GM12878 (cell line): ENCODE measurements around the gene PLAC1. TPM values are rescaled to one million over a fixed set of nuclear protein-coding genes. Genes with fewer than 3 reads are reported as not detected.

Source experiments
- ATAC-seq: fragments of 200-7000 bp; cut with Tn5 transposase; 3 replicates; pipeline ENCODE4 v1.9.1; 2020; ENCODE audit warnings: mild to moderate bottlenecking, moderate library complexity
- BruUV-seq: library from RNA; stranded (reverse); fragments of 400-500 nt; replicated peaks from 2 replicates; lab custom pipeline; 2021; lab: Mats Ljungman, UMichigan
- CTCF ChIA-PET: fragments of 300-600 bp; sonication (Branson Sonifier 250); formaldehyde crosslinking; extraction: SDS; loops from one replicate; lab custom pipeline; 2021; ENCODE audit warnings: inconsistent platforms; lab: Yijun Ruan, JAX
- POLR2A ChIA-PET: fragments of 350-600 bp; formaldehyde crosslinking; extraction: SDS; loops from one replicate; lab custom pipeline; 2021; ENCODE audit warnings: inconsistent platforms; lab: Charles Lee
- RAD21 ChIA-PET: fragments of 300-600 bp; sonication (Branson Sonifier 250); formaldehyde crosslinking; loops from one replicate; lab custom pipeline; 2023; ENCODE audit warnings: antibody characterized with exemption; ENCODE audit not compliant: unreplicated experiment; lab: Charles Lee
- SMC1A ChIA-PET: fragments of 300-600 bp; sonication (Branson Sonifier 250); formaldehyde crosslinking; loops from one replicate; lab custom pipeline; 2023; ENCODE audit not compliant: unreplicated experiment, uncharacterized antibody; lab: Charles Lee
- DNase-seq: peaks from one replicate; pipeline ENCODE4 v3.0.0-alpha.2; 2011; ENCODE audit warnings: low read depth, low spot score
- FAIRE-seq: peaks from 3 replicates; lab custom pipeline; 2011; peaks lifted over from hg19 to GRCh38; lab: Jason Lieb, UNC
- H2AFZ ChIP-seq: 2 replicates; pipeline ENCODE4 v1.6.0; 2011; ENCODE audit warnings: low read depth, low read length, control low read depth; ENCODE audit not compliant: control insufficient read depth
- H3K27ac ChIP-seq: 2 replicates; pipeline ENCODE4 v1.5.1; 2011; ENCODE audit warnings: control low read depth; ENCODE audit not compliant: control insufficient read depth, insufficient read depth
- H3K27me3 ChIP-seq, 2 experiments: replicated peaks in 1 of 2; 2 replicates each; pipeline versions ENCODE4 v1.6.0 to v1.6.1; 2011; ENCODE audit warnings: low read length in 1 of 2; ENCODE audit not compliant: control insufficient read depth in 2 of 2, insufficient read depth in 2 of 2
- H3K36me3 ChIP-seq, 2 experiments: 2 replicates each; pipeline ENCODE4 v1.5.1; 2011; ENCODE audit warnings: low read length in 1 of 2; ENCODE audit not compliant: control insufficient read depth in 2 of 2, insufficient read depth in 2 of 2
- H3K4me1 ChIP-seq: 2 replicates; pipeline ENCODE4 v1.6.1; 2011; ENCODE audit warnings: mild to moderate bottlenecking, low read length, moderate library complexity, mixed read lengths; ENCODE audit not compliant: control insufficient read depth, insufficient read depth
- H3K4me2 ChIP-seq: 2 replicates; pipeline ENCODE4 v1.6.0; 2011; ENCODE audit warnings: control low read depth; ENCODE audit not compliant: control insufficient read depth, insufficient read depth
- H3K4me3 ChIP-seq: fragments of 200-600 bp; sonication (generic); 2 replicates; pipeline ENCODE4 v1.5.1; 2016
- H3K79me2 ChIP-seq: 2 replicates; pipeline ENCODE4 v1.6.0; 2011; ENCODE audit warnings: low read length; ENCODE audit not compliant: control insufficient read depth, insufficient read depth
- H3K9ac ChIP-seq: 2 replicates; pipeline ENCODE4 v1.8.0; 2011; ENCODE audit warnings: low read length, control low read depth, mixed read lengths; ENCODE audit not compliant: control insufficient read depth, insufficient read depth
- H3K9me3 ChIP-seq: replicated peaks from 3 replicates; pipeline ENCODE4 v1.5.1; 2011; ENCODE audit warnings: mild to moderate bottlenecking, low read length; ENCODE audit not compliant: control insufficient read depth, insufficient read depth
- H4K20me1 ChIP-seq: 2 replicates; pipeline ENCODE4 v1.6.0; 2011; ENCODE audit not compliant: control insufficient read depth, insufficient read depth
- CEBPZ ChIP-seq: fragments of 150-350 bp; IDR thresholded peaks from 2 replicates; pipeline ENCODE4 v1.6.1; 2016; ENCODE audit warnings: low read depth, low read length
- CHD2 ChIP-seq: IDR thresholded peaks from 2 replicates; pipeline ENCODE4 v1.6.1; 2011; ENCODE audit warnings: low read depth, low read length, improper control_type of control experiment, borderline replicate concordance
- FOS ChIP-seq: IDR thresholded peaks from 3 replicates; pipeline ENCODE4 v1.6.1; 2011; ENCODE audit warnings: borderline replicate concordance; ENCODE audit not compliant: insufficient read length; ENCODE audit errors: extremely low read depth
- KLF5 ChIP-seq: fragments of 450-650 bp; IDR thresholded peaks from 2 replicates; pipeline ENCODE4 v1.6.1; 2014; ENCODE audit warnings: mild to moderate bottlenecking; ENCODE audit not compliant: partially characterized antibody
- LARP7 ChIP-seq: fragments of 450-650 bp; IDR thresholded peaks from 2 replicates; pipeline ENCODE4 v1.6.1; 2017; ENCODE audit warnings: mild to moderate bottlenecking
- NFYB ChIP-seq: IDR thresholded peaks from 2 replicates; pipeline ENCODE4 v1.6.1; 2011; ENCODE audit warnings: low read depth, mild to moderate bottlenecking, low read length, improper control_type of control experiment, moderate library complexity; ENCODE audit not compliant: insufficient read depth
- PRDM15 ChIP-seq: fragments of 450-650 bp; formaldehyde crosslinking; IDR thresholded peaks from 2 replicates; pipeline ENCODE4 v1.4.0; 2020; ENCODE audit warnings: mild to moderate bottlenecking, moderate library complexity
- STAT1 ChIP-seq: fragments of 450-650 bp; conservative IDR thresholded peaks from 2 replicates; pipeline ENCODE4 v1.6.1; 2014; ENCODE audit warnings: antibody characterized with exemption, mild to moderate bottlenecking
- YY1 ChIP-seq: IDR thresholded peaks from 2 replicates; pipeline ENCODE4 v1.6.1; 2011; ENCODE audit warnings: low read depth, mild to moderate bottlenecking, low read length
- WGBS: methylation state at CpG from one replicate; pipeline ENCODE4 v1.1.6; 2016; ENCODE audit warnings: low lambda C conversion rate; ENCODE audit not compliant: insufficient replicate concordance, insufficient coverage; ENCODE audit errors: missing lambda C conversion rate; 5-methylcytosine and 5-hydroxymethylcytosine counted together
- in situ Hi-C: fragments of 300-500 bp; cut with MboI; formaldehyde crosslinking; loops from 9 replicates; pipeline ENCODE4 v1.14.3; 2018; ENCODE audit warnings: mixed read lengths
- intact Hi-C: fragments of 100-400 bp; cut with micrococcal nuclease; formaldehyde crosslinking; loops from one replicate; pipeline ENCODE4 v1.14.2; 2022; ENCODE audit not compliant: unreplicated experiment
- polyA plus RNA-seq, 11 experiments: library from polyadenylated mRNA; depleted of rRNA in 4 of 11; unstranded in 6 of 11; stranded (reverse) in 5 of 11; fragments of >200 nt; fragmentation: Nextera tagmentation in 4 of 11; fragmentation: Illumina TruSeq in 1 of 11; extraction: Ambion mirVana in 4 of 11; extraction: Trizol in 1 of 11; gene quantifications; 1 replicate in 1 of 11; 2 replicates in 10 of 11; pipeline versions ENCODE4 v1.2.1 to v1.2.3, GENCODE V29; 2011 to 2016; ENCODE audit warnings: inconsistent platforms in 2 of 11, missing spikeins in 2 of 11, low read depth in 1 of 11
- total RNA-seq, 4 experiments: library from RNA; depleted of rRNA in 3 of 4; stranded (reverse); fragments of >200 nt in 3 of 4; fragmentation: Illumina TruSeq in 1 of 4; extraction: Trizol in 1 of 4; gene quantifications; 2 replicates each; pipeline versions ENCODE4 v1.2.1 to v1.2.3, GENCODE V29; 2013 to 2021

The PLAC1 gene
- total and polyA plus RNA-seq, 10 of the 15 experiments (the other 5 are each of a cell fraction or from before 2014, with no cell fraction given), result 0.05 to 0.42 (median 0.17) TPM; not detected in 5

DNA sequence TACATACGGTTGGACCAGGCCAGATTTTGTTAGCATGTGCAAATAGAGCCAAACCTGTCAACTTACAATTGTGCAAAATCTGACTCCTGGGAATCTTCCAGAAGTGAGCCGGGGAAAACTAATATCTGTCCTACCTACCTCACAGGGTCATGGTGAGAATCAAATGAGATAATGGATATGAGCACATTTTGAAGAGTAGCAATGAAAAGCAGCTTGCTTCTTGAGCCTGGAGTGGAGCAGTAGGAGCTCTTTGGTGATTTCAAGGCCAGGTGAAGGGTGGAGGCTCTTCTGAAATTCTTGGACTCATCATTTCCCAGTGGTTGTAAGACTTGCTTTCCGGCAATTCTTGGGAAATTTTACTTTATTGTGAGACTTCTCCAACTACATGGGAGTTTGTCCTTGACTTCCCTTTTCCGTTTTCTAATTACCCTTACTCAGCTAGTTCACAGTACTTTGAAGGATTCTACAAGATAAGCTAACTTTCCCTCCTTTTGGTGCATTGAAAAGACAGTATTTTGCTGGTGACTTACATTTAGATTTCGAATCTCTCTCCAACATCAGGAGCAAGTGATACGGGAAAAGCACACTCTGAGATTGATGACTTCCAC is 12.2 kb downstream of the PLAC1 start:
- no peaks in the 10 kb centered on the region for H3K79me2 ChIP-seq
- no peaks in the 10 kb centered on the region for H4K20me1 ChIP-seq
- no peak for FAIRE-seq
- BruUV-seq, result no TSS peak
- no peaks in the 10 kb centered on the region for H3K27me3 ChIP-seq
- no peaks in the 10 kb centered on the region for H3K36me3 ChIP-seq
- ChIA-PET CTCF (no interaction called here), POLR2A (interaction anchor here (0.9 kb wide), 1 partner anchor 160 kb away, joined by 4 read pairs; a partner anchor contains a TSS), RAD21 (no interaction called here), SMC1A (no interaction called here)
- no peaks in the 10 kb centered on the region for H3K9me3 ChIP-seq
- no peak overlapping the region for H3K4me3 ChIP-seq
- H2AFZ ChIP-seq, result no peak overlapping the region
- no peak for TF ChIP-seq CHD2
- TF ChIP-seq YY1, result no peak
- no peak for TF ChIP-seq STAT1
- no peak for TF ChIP-seq CEBPZ
- TF ChIP-seq LARP7, result no peak
- no peak for TF ChIP-seq PRDM15 (CRISPR knock-in tag)
- TF ChIP-seq KLF5, result no peak
- TF ChIP-seq FOS, result no peak
- no peak for TF ChIP-seq NFYB
- no peak for DNase-seq
- no peak for ATAC-seq
- no peaks in the 10 kb centered on the region for H3K4me1 ChIP-seq
- H3K4me2 ChIP-seq, result no peak overlapping the region
- 38% methylated on average over 6 of the region's 6 CpGs for WGBS
- no peak overlapping the region for H3K27ac ChIP-seq
- in situ Hi-C loops, result no loop called here
- H3K9ac ChIP-seq, result no peak overlapping the region
- intact Hi-C loops, result no loop called here
